Subcutaneous adipose tissue (tissue), 4 donors: ENCODE measurements around the gene SNCB. TPM values are rescaled to one million over a fixed set of nuclear protein-coding genes. Genes with fewer than 3 reads are reported as not detected.

ENCODE experiments used
- CTCF ChIP-seq: fragments of 450-650 bp; IDR thresholded peaks from one replicate; pipeline ENCODE4 v1.5.1; 2016; ENCODE audit warnings: low read depth, mild to moderate bottlenecking, control low read depth, antibody characterized with exemption, moderate library complexity
- total RNA-seq, 4 donors: library from RNA; depleted of rRNA; stranded (reverse); fragments of >200 nt; gene quantifications; one replicate each; pipeline ENCODE4 v1.1.0, GENCODE V29; 2016

SNCB gene
- total RNA-seq, 4 donors from 2014 or later = not detected

- TF ChIP-seq CTCF = no peak
Measured at GRCh38 chr5:176653401-176654385, 23.4 kb upstream of the SNCB start.

GRCh38 chr5:176652136-176652535, 21.8 kb upstream of the SNCB start:
- no peak for TF ChIP-seq CTCF

GRCh38 chr5:176651472-176651980, 21.2 kb upstream of the SNCB start:
- no peak for TF ChIP-seq CTCF

GRCh38 chr5:176650354-176650884, 20.1 kb upstream of the SNCB start:
- no peak for TF ChIP-seq CTCF

- TF ChIP-seq CTCF = no peak
Measured at GRCh38 chr5:176648474-176649194, 18.3 kb upstream of the SNCB start.

- no peak for TF ChIP-seq CTCF
Measured at GRCh38 chr5:176647843-176648473, 17.6 kb upstream of the SNCB start.
